GM12865 (cell line): ENCODE results near the gene ZNF213.

Experiments used
- DNase-seq: peaks from one replicate; pipeline ENCODE4 v3.0.0; 2010; ENCODE audit warnings: low read depth
- H3K4me3 ChIP-seq: 2 replicates; pipeline ENCODE4 v1.5.1; 2011; ENCODE audit warnings: mild to moderate bottlenecking, low read depth, low read length, control low read depth
- CTCF ChIP-seq: IDR thresholded peaks from 2 replicates; pipeline ENCODE4 v1.5.1; 2011; ENCODE audit warnings: low read length, control low read depth, low read depth, inconsistent platforms; ENCODE audit not compliant: insufficient read depth; ENCODE audit errors: missing control alignments

Gene ZNF213

GRCh38 chr16:3157229-3158025 is 22.6 kb downstream of the ZNF213 start:
- TF ChIP-seq CTCF = no peak
- peak; percentile 79 for DNase-seq
- H3K4me3 ChIP-seq = peak overlapping the region; percentile 88

GRCh38 chr16:3158026-3158509 is 23.2 kb downstream of the ZNF213 start:
- H3K4me3 ChIP-seq = peak overlapping the region; percentile 88
- no peak for DNase-seq
- TF ChIP-seq CTCF = no peak

DNA sequence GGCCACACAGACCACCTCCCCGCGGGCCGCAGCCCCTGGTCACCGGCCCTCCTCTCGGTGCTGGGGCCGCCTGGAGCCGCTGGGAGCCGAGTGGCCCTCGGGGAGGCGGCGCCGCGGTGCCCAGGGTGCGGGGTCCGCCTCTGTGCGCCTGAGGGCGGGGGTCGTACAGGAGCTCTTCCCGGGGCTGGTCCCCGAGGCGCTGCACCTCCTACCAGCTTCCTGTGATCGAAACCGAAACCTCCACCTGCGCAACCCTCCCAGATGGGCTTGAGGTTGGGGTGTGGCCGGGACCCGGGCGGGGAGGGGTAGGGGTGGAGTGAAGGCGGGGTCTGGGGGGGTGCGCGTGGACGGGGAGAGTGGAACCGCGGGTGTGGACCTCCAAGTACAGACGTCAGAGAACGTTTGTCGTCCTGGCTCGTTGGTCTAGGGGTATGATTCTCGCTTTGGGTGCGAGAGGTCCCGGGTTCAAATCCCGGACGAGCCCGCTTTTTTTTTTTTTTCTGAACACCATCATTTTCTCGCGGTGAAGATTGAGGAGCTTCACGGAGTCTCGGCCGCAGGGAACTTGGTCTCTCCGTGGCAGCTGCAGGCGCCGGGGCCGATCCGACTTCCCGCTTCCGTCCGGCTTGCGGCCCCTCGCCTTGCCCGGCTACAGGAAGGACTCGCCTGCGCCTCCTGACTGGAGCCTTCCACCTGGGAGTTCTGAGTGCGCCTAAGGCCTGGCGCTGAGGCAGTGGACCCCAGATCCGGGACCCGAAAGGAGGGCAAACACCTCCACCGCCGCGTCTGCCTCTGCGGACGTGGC is 23.9 kb downstream of the ZNF213 start:
- DNase-seq = peak; percentile 92
- TF ChIP-seq CTCF = no peak
- peak overlapping the region; percentile 88 for H3K4me3 ChIP-seq

- no peak for DNase-seq
- H3K4me3 ChIP-seq = no peak overlapping the region
- no peak for TF ChIP-seq CTCF
These were observed 26.6 kb downstream of the ZNF213 start for GRCh38 chr16:3161235-3162018.

GRCh38 chr16:3164121-3164991 is 29.5 kb downstream of the ZNF213 start:
- no peak for DNase-seq
- H3K4me3 ChIP-seq = no peak overlapping the region
- TF ChIP-seq CTCF = no peak
